Measurements from ENCODE around the gene C1QTNF12. TPM values are rescaled to one million over a fixed set of nuclear protein-coding genes. Genes with fewer than 3 reads are reported as not detected.

C1QTNF12 gene
- total RNA-seq, 4 donors from 2014 or later, result 3.1 to 8.2 TPM; not detected in 2

DNA sequence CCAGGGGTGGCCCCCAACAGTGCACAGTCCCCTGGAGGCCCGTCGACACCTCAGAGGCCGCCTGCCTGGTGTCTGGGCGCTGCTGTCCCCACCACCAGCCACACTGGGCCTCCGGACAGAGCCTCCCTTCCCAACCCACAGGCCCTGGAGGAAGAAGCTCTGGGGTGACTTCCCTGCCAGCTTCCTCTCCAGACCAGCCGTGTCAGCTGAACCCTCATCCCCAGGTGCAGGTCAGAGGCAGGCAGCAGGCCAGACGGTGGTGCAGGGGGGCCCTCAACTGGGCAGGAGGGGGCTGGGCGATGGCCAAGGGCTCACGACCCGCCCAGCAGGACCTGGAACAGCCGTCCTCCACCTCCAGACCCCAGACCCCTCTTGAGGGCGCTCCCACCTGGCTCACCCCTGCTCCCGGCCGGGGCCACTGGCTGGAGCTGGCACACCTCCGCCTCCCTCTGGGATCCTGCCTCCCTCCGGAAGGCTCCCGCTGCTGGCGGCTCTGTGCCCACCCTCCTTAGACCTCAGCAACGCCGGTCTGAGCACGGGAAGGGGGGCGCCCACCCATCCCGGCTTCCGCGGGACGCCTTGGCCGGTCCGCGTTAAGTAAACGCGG is 40.6 kb downstream of the C1QTNF12 start:
- no peaks in the 10 kb centered on the region for H3K36me3 ChIP-seq
- DNase-seq, result no peak
- intact Hi-C loops (cut with DNase I; ENCODE audit: low total_unique reads), result no loop called here
- H3K27me3 ChIP-seq, result peaks cover 0 to 4% of the 10 kb centered on the region in 2 donors
- no peak overlapping the region for H3K27ac ChIP-seq
- H3K4me1 ChIP-seq, result peaks cover 0 to 19% of the 10 kb centered on the region in 2 donors
- H3K9me3 ChIP-seq, result no peaks in the 10 kb centered on the region
- no peak for TF ChIP-seq POLR2A (IDR thresholded peaks at IDR 0.05)
- TF ChIP-seq, protein P1, sequence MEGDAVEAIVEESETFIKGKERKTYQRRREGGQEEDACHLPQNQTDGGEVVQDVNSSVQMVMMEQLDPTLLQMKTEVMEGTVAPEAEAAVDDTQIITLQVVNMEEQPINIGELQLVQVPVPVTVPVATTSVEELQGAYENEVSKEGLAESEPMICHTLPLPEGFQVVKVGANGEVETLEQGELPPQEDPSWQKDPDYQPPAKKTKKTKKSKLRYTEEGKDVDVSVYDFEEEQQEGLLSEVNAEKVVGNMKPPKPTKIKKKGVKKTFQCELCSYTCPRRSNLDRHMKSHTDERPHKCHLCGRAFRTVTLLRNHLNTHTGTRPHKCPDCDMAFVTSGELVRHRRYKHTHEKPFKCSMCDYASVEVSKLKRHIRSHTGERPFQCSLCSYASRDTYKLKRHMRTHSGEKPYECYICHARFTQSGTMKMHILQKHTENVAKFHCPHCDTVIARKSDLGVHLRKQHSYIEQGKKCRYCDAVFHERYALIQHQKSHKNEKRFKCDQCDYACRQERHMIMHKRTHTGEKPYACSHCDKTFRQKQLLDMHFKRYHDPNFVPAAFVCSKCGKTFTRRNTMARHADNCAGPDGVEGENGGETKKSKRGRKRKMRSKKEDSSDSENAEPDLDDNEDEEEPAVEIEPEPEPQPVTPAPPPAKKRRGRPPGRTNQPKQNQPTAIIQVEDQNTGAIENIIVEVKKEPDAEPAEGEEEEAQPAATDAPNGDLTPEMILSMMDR (IDR thresholded peaks at IDR 0.05), result no peak
- no peak overlapping the region for H3K4me3 ChIP-seq

DNA sequence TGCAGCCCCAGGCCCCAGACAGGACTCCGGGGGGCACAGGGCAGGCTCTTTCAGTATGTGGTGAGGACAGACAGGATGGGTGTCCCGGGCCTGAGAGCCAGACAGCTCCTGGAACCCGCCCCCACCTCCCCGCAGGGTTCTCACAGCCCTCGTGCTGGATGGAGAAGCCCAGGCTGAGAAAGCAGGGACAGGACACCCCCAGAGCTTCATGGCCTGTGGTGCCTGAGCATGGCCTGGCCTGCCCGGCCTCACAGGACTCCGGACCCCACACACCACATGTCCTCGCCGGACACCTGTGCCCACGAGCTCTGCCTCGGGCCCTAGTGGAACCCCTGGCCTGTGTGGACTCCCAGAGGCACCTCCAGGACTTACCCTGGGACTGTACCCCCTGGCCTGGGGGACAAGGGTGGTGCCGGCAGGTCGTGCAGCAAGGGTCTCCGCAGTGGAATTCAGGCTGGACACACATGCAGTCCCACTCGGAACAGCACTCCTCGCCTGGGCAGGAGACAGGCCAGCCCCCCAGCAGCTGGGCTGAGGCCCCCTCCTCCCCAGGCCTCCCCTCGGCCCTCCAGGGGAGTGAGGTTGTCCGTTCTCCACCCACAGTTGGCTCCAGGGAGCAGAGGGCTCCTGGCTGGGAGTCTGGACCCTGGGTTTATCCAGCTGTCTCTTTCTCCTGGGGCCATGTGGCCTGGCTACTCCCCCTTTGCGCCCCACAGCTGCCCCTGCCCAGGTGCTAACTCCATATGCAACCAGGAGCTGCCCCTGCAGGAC is 41.3 kb downstream of the C1QTNF12 start:
- Histone ChIP-seq H3K9me3 (no peaks in the 10 kb centered on the region), H3K27me3 (peaks cover 0 to 4% of the 10 kb centered on the region in 2 donors), H3K4me1 (peaks cover 0 to 20% of the 10 kb centered on the region in 2 donors), H3K36me3 (no peaks in the 10 kb centered on the region), H3K27ac (no peak overlapping the region), H3K4me3 (no peak overlapping the region)
- TF ChIP-seq POLR2A (IDR thresholded peaks at IDR 0.05), result no peak
- TF ChIP-seq, protein P1 (IDR thresholded peaks at IDR 0.05), result no peak
- intact Hi-C loops (cut with DNase I; ENCODE audit: low total_unique reads), result no loop called here
- no peak for DNase-seq

DNA sequence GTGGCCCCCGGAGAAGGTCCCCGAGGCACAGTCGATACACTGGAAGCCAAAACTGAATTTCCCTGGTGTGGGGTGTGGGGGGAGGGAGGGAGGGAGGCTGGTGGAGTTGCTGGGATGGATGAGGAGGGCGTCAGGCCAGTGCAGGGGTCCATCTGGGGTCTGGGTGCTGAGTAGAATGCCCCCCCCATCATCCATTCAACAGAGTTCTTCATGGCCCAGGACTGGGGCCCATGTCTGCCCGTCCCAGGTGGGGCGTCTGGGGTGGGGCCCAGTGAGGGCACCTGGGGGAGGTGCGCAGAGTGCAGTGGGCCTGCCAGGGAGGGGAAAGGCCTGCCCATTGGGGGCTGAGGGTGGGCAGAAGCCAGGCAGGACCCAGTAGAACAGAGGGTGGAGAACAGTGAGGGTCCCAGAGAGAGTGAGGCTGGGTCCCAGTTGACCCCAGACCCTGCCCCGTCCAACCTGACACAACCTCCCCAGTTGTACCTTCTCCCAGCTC is 42.0 kb downstream of the C1QTNF12 start:
- intact Hi-C loops (cut with DNase I; ENCODE audit: low total_unique reads), result no loop called here
- Histone ChIP-seq H3K9me3 (no peaks in the 10 kb centered on the region), H3K27me3 (peaks cover 0 to 4% of the 10 kb centered on the region in 2 donors)

DNA sequence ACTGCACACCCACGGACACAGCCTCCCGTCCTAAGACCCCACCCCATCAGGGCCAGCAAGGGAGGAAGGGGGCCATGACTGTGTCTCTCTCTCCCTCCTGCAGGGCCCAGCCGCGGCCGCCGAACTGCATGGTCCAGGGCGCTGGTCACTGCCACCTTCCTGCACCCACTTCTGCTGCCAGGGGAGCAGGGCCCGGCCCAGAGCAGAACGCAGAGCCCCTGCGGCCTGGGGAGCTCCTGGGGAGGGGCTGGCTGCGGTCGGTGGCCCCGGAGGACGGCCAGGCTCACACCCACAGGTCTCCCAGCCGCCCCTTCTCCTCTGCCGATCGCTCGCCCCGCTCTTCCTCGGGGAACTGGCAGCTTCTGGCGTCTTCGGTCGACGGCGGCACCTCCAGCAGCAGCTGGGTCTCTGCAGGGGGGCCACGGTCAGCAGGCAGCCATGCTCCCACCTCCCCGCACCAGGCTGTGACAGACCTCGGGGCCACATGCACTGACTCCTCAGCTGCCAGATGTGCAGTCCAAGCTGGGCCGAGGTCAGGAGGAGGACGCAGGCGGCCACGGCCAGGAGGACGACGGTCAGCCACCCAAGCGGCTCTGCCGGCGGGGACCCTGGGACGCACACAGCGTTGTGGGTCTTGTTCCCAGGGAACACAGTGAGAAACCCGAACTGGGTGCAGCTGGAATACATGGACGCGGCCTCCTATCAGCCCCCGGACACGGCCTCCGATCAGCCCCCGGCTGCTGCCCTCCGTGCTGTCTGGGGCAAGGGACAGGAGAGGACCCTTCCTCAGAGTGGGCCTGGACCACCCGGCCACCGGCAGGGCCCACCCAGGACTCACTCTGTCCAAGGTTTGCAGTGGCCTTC is 42.7 kb downstream of the C1QTNF12 start:
- Histone ChIP-seq H3K27ac (no peak overlapping the region), H3K4me3 (no peak overlapping the region), H3K4me1 (peaks cover 0 to 20% of the 10 kb centered on the region in 2 donors), H3K27me3 (peaks cover 0 to 4% of the 10 kb centered on the region in 2 donors), H3K9me3 (no peaks in the 10 kb centered on the region), H3K36me3 (no peaks in the 10 kb centered on the region)
- intact Hi-C loops (cut with DNase I; ENCODE audit: low total_unique reads), result no loop called here
- DNase-seq, result no peak
- TF ChIP-seq, protein P1 (IDR thresholded peaks at IDR 0.05), result no peak
- no peak for TF ChIP-seq POLR2A (IDR thresholded peaks at IDR 0.05)

More for the DNA sequence above, 42.0 kb downstream of the C1QTNF12 start:
- Histone ChIP-seq H3K4me3 (no peak overlapping the region), H3K4me1 (peaks cover 0 to 20% of the 10 kb centered on the region in 2 donors), H3K36me3 (no peaks in the 10 kb centered on the region), H3K27ac (no peak overlapping the region)
- no peak for DNase-seq
- TF ChIP-seq POLR2A (IDR thresholded peaks at IDR 0.05), result no peak
- TF ChIP-seq, protein P1 (IDR thresholded peaks at IDR 0.05), result no peak
